A673 (cell line): ENCODE measurements around the gene KRT31.

ENCODE experiments used
- EZH2 ChIP-seq: fragments of 200-600 bp; sonication (generic); IDR thresholded peaks from 2 replicates; pipeline ENCODE4 v1.6.1; 2017; ENCODE audit warnings: borderline replicate concordance, low read depth, mild to moderate bottlenecking, mixed read lengths, antibody characterized with exemption, low read length; ENCODE audit not compliant: poor library complexity, severe bottlenecking
- TF ChIP-seq, protein P1 (sequence below): fragments of 300-800, 200-600 bp; sonication (generic); conservative IDR thresholded peaks from 2 replicates; pipeline ENCODE4 v1.5.1; 2017; ENCODE audit warnings: low read depth, mild to moderate bottlenecking, antibody characterized with exemption, low read length, moderate library complexity, mixed read lengths

DNA sequence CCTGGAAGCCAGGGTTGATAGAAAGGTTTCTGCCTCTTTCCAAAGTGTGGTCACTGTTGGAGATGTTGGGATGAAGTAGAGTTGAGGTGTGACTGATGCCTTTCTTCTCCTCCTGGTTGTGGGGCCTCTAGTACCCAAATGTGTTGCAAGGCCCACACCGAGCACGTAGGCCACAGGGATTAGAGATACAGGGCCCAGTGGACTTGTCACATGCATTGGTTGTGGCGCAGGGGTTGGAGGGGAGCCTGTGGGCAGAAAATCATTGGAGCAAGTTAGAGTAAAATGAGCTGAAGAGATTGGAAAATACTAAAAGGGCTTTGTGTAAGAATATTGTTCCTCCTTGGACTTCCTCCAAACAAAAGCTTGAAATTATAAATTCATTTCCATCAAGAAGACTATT is 51.4 kb downstream of the KRT31 start:
- TF ChIP-seq, protein P1, sequence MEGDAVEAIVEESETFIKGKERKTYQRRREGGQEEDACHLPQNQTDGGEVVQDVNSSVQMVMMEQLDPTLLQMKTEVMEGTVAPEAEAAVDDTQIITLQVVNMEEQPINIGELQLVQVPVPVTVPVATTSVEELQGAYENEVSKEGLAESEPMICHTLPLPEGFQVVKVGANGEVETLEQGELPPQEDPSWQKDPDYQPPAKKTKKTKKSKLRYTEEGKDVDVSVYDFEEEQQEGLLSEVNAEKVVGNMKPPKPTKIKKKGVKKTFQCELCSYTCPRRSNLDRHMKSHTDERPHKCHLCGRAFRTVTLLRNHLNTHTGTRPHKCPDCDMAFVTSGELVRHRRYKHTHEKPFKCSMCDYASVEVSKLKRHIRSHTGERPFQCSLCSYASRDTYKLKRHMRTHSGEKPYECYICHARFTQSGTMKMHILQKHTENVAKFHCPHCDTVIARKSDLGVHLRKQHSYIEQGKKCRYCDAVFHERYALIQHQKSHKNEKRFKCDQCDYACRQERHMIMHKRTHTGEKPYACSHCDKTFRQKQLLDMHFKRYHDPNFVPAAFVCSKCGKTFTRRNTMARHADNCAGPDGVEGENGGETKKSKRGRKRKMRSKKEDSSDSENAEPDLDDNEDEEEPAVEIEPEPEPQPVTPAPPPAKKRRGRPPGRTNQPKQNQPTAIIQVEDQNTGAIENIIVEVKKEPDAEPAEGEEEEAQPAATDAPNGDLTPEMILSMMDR: no peak
- TF ChIP-seq EZH2: no peak
